GM12878 (cell line): Measurements from ENCODE around the gene CLEC20A. TPM values are rescaled to one million over a fixed set of nuclear protein-coding genes. Genes with fewer than 3 reads are reported as not detected.

Experiments
- ATAC-seq: fragments of 200-7000 bp; cut with Tn5 transposase; 3 replicates; pipeline ENCODE4 v1.9.1; 2020; ENCODE audit warnings: mild to moderate bottlenecking, moderate library complexity
- BruUV-seq: library from RNA; stranded (reverse); fragments of 400-500 nt; replicated peaks from 2 replicates; lab custom pipeline; 2021; lab: Mats Ljungman, UMichigan
- CTCF ChIA-PET: fragments of 300-600 bp; sonication (Branson Sonifier 250); formaldehyde crosslinking; extraction: SDS; loops from one replicate; lab custom pipeline; 2021; ENCODE audit warnings: inconsistent platforms; lab: Yijun Ruan, JAX
- POLR2A ChIA-PET: fragments of 350-600 bp; formaldehyde crosslinking; extraction: SDS; loops from one replicate; lab custom pipeline; 2021; ENCODE audit warnings: inconsistent platforms; lab: Charles Lee
- RAD21 ChIA-PET: fragments of 300-600 bp; sonication (Branson Sonifier 250); formaldehyde crosslinking; loops from one replicate; lab custom pipeline; 2023; ENCODE audit warnings: antibody characterized with exemption; ENCODE audit not compliant: unreplicated experiment; lab: Charles Lee
- SMC1A ChIA-PET: fragments of 300-600 bp; sonication (Branson Sonifier 250); formaldehyde crosslinking; loops from one replicate; lab custom pipeline; 2023; ENCODE audit not compliant: unreplicated experiment, uncharacterized antibody; lab: Charles Lee
- DNase-seq: peaks from one replicate; pipeline ENCODE4 v3.0.0-alpha.2; 2011; ENCODE audit warnings: low read depth, low spot score
- FAIRE-seq: peaks from 3 replicates; lab custom pipeline; 2011; peaks lifted over from hg19 to GRCh38; lab: Jason Lieb, UNC
- H2AFZ ChIP-seq: 2 replicates; pipeline ENCODE4 v1.6.0; 2011; ENCODE audit warnings: low read depth, low read length, control low read depth; ENCODE audit not compliant: control insufficient read depth
- H3K27ac ChIP-seq: 2 replicates; pipeline ENCODE4 v1.5.1; 2011; ENCODE audit warnings: control low read depth; ENCODE audit not compliant: control insufficient read depth, insufficient read depth
- H3K27me3 ChIP-seq, 2 experiments: replicated peaks in 1 of 2; 2 replicates each; pipeline versions ENCODE4 v1.6.0 to v1.6.1; 2011; ENCODE audit warnings: low read length in 1 of 2; ENCODE audit not compliant: control insufficient read depth in 2 of 2, insufficient read depth in 2 of 2
- H3K36me3 ChIP-seq, 2 experiments: 2 replicates each; pipeline ENCODE4 v1.5.1; 2011; ENCODE audit warnings: low read length in 1 of 2; ENCODE audit not compliant: control insufficient read depth in 2 of 2, insufficient read depth in 2 of 2
- H3K4me1 ChIP-seq: 2 replicates; pipeline ENCODE4 v1.6.1; 2011; ENCODE audit warnings: mild to moderate bottlenecking, low read length, moderate library complexity, mixed read lengths; ENCODE audit not compliant: control insufficient read depth, insufficient read depth
- H3K4me2 ChIP-seq: 2 replicates; pipeline ENCODE4 v1.6.0; 2011; ENCODE audit warnings: control low read depth; ENCODE audit not compliant: control insufficient read depth, insufficient read depth
- H3K4me3 ChIP-seq: fragments of 200-600 bp; sonication (generic); 2 replicates; pipeline ENCODE4 v1.5.1; 2016
- H3K79me2 ChIP-seq: 2 replicates; pipeline ENCODE4 v1.6.0; 2011; ENCODE audit warnings: low read length; ENCODE audit not compliant: control insufficient read depth, insufficient read depth
- H3K9ac ChIP-seq: 2 replicates; pipeline ENCODE4 v1.8.0; 2011; ENCODE audit warnings: low read length, control low read depth, mixed read lengths; ENCODE audit not compliant: control insufficient read depth, insufficient read depth
- H3K9me3 ChIP-seq: replicated peaks from 3 replicates; pipeline ENCODE4 v1.5.1; 2011; ENCODE audit warnings: mild to moderate bottlenecking, low read length; ENCODE audit not compliant: control insufficient read depth, insufficient read depth
- H4K20me1 ChIP-seq: 2 replicates; pipeline ENCODE4 v1.6.0; 2011; ENCODE audit not compliant: control insufficient read depth, insufficient read depth
- CEBPZ ChIP-seq: fragments of 150-350 bp; IDR thresholded peaks from 2 replicates; pipeline ENCODE4 v1.6.1; 2016; ENCODE audit warnings: low read depth, low read length
- MLLT1 ChIP-seq: fragments of 450-650 bp; IDR thresholded peaks from 2 replicates; pipeline ENCODE4 v1.6.1; 2016; ENCODE audit warnings: mild to moderate bottlenecking
- NFXL1 ChIP-seq: fragments of 450-650 bp; IDR thresholded peaks from 2 replicates; pipeline ENCODE4 v1.6.1; 2017; ENCODE audit warnings: antibody characterized with exemption, mild to moderate bottlenecking, borderline replicate concordance
- POLR2AphosphoS5 ChIP-seq: IDR thresholded peaks from 2 replicates; pipeline ENCODE4 v1.6.1; 2011; ENCODE audit warnings: mild to moderate bottlenecking, low read length, inconsistent platforms
- TAF1 ChIP-seq: IDR thresholded peaks from 2 replicates; pipeline ENCODE4 v1.6.1; 2011; ENCODE audit warnings: mild to moderate bottlenecking, low read depth, low read length, borderline replicate concordance
- WGBS: methylation state at CpG from one replicate; pipeline ENCODE4 v1.1.6; 2016; ENCODE audit warnings: low lambda C conversion rate; ENCODE audit not compliant: insufficient replicate concordance, insufficient coverage; ENCODE audit errors: missing lambda C conversion rate; 5-methylcytosine and 5-hydroxymethylcytosine counted together
- in situ Hi-C: fragments of 300-500 bp; cut with MboI; formaldehyde crosslinking; loops from 9 replicates; pipeline ENCODE4 v1.14.3; 2018; ENCODE audit warnings: mixed read lengths
- intact Hi-C: fragments of 100-400 bp; cut with micrococcal nuclease; formaldehyde crosslinking; loops from one replicate; pipeline ENCODE4 v1.14.2; 2022; ENCODE audit not compliant: unreplicated experiment
- polyA plus RNA-seq, 11 experiments: library from polyadenylated mRNA; depleted of rRNA in 4 of 11; unstranded in 6 of 11; stranded (reverse) in 5 of 11; fragments of >200 nt; fragmentation: Nextera tagmentation in 4 of 11; fragmentation: Illumina TruSeq in 1 of 11; extraction: Ambion mirVana in 4 of 11; extraction: Trizol in 1 of 11; gene quantifications; 1 replicate in 1 of 11; 2 replicates in 10 of 11; pipeline versions ENCODE4 v1.2.1 to v1.2.3, GENCODE V29; 2011 to 2016; ENCODE audit warnings: inconsistent platforms in 2 of 11, missing spikeins in 2 of 11, low read depth in 1 of 11
- total RNA-seq, 4 experiments: library from RNA; depleted of rRNA in 3 of 4; stranded (reverse); fragments of >200 nt in 3 of 4; fragmentation: Illumina TruSeq in 1 of 4; extraction: Trizol in 1 of 4; gene quantifications; 2 replicates each; pipeline versions ENCODE4 v1.2.1 to v1.2.3, GENCODE V29; 2013 to 2021

CLEC20A gene
- total and polyA plus RNA-seq, 10 of the 15 experiments (the other 5 are each of a cell fraction or from before 2014, with no cell fraction given) = not detected

GRCh38 chr1:178513278-178513983, 16.7 kb upstream of the CLEC20A start:
- ATAC-seq (no peak), DNase-seq (no peak), FAIRE-seq (no peak)
- intact Hi-C loops = no loop called here
- WGBS = 44% methylated on average over 14 of the region's 14 CpGs
- no peaks in the 10 kb centered on the region for H3K4me1 ChIP-seq
- H3K4me3 ChIP-seq = no peak overlapping the region
- BruUV-seq = no TSS peak
- no peaks in the 10 kb centered on the region for H3K79me2 ChIP-seq
- POLR2A ChIA-PET = no interaction called here
- H3K36me3 ChIP-seq = no peaks in the 10 kb centered on the region
- no peak overlapping the region for H3K27ac ChIP-seq
- no peaks in the 10 kb centered on the region for H3K9me3 ChIP-seq
- H3K4me2 ChIP-seq = no peak overlapping the region
- RAD21 ChIA-PET = no interaction called here
- SMC1A ChIA-PET = no interaction called here
- in situ Hi-C loops = no loop called here
- TF ChIP-seq CEBPZ (no peak), TAF1 (no peak), POLR2AphosphoS5 (no peak), MLLT1 (no peak), NFXL1 (peak; percentile 54; the same call in 1 of the 2 replicates)
- TF ChIP-seq, all 136 proteins: peak for 1
- Histone ChIP-seq H2AFZ (no peak overlapping the region), H4K20me1 (no peaks in the 10 kb centered on the region), H3K9ac (no peak overlapping the region), H3K27me3 (peaks cover 0 to 2% of the 10 kb centered on the region in 2 experiments; a peak in 1 of 4 replicates)
- CTCF ChIA-PET = interaction anchor here (1.0 to 1.5 kb wide), 2 partner anchors 12 to 216 kb away, joined by 3 to 5 read pairs; no protein-coding TSS in a partner anchor
